Measurements from ENCODE around the gene GPR142. TPM values are rescaled to one million over a fixed set of nuclear protein-coding genes. Genes with fewer than 3 reads are reported as not detected.

Gene GPR142
- total and polyA plus RNA-seq, 4 donors, result 0.05 to 0.08 TPM; not detected in 2

- Histone ChIP-seq H3K9me3 (ENCODE audit: control insufficient read depth in 4 of 4, low read length in 3 of 4) (no peaks in the 10 kb centered on the region), H3K9ac (ENCODE audit: low read depth in 1 of 2, low read length in 2 of 2) (no peak overlapping the region), H3K27ac (ENCODE audit: low read depth in 1 of 2, low read length in 2 of 2) (peak overlapping the region in 1 of 2 donors; percentile 42), H3K36me3 (ENCODE audit: control insufficient read depth in 4 of 4, insufficient read depth in 3 of 4, low read depth in 1 of 4, low read length in 3 of 4) (no peaks in the 10 kb centered on the region), H3K4me1 (ENCODE audit: control insufficient read depth in 4 of 4, insufficient read depth in 4 of 4, low read length in 3 of 4) (peaks cover 0 to 15% (median 8%) of the 10 kb centered on the region in 4 donors), H3K27me3 (ENCODE audit: control insufficient read depth in 4 of 4, insufficient read depth in 4 of 4, low read length in 3 of 4) (peaks cover 0 to 8% (median 6%) of the 10 kb centered on the region in 4 donors), H3K4me3 (ENCODE audit: low read depth in 1 of 3, low read length in 3 of 3) (peak overlapping the region in 1 of 3 donors; percentile 38)
- DNase-seq (ENCODE audit: low spot score), result no peak
- no peak for TF ChIP-seq FOXA2 (IDR thresholded peaks at IDR 0.05)
- TF ChIP-seq, protein P1, sequence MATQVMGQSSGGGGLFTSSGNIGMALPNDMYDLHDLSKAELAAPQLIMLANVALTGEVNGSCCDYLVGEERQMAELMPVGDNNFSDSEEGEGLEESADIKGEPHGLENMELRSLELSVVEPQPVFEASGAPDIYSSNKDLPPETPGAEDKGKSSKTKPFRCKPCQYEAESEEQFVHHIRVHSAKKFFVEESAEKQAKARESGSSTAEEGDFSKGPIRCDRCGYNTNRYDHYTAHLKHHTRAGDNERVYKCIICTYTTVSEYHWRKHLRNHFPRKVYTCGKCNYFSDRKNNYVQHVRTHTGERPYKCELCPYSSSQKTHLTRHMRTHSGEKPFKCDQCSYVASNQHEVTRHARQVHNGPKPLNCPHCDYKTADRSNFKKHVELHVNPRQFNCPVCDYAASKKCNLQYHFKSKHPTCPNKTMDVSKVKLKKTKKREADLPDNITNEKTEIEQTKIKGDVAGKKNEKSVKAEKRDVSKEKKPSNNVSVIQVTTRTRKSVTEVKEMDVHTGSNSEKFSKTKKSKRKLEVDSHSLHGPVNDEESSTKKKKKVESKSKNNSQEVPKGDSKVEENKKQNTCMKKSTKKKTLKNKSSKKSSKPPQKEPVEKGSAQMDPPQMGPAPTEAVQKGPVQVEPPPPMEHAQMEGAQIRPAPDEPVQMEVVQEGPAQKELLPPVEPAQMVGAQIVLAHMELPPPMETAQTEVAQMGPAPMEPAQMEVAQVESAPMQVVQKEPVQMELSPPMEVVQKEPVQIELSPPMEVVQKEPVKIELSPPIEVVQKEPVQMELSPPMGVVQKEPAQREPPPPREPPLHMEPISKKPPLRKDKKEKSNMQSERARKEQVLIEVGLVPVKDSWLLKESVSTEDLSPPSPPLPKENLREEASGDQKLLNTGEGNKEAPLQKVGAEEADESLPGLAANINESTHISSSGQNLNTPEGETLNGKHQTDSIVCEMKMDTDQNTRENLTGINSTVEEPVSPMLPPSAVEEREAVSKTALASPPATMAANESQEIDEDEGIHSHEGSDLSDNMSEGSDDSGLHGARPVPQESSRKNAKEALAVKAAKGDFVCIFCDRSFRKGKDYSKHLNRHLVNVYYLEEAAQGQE (IDR thresholded peaks at IDR 0.05), result no peak
- TF ChIP-seq SP1 (IDR thresholded peaks at IDR 0.05), result no peak
- peak; percentile 92 for TF ChIP-seq NR2F2 (IDR thresholded peaks at IDR 0.05)
- TF ChIP-seq ZBTB33 (IDR thresholded peaks at IDR 0.05), result no peak
- TF ChIP-seq, protein P2, sequence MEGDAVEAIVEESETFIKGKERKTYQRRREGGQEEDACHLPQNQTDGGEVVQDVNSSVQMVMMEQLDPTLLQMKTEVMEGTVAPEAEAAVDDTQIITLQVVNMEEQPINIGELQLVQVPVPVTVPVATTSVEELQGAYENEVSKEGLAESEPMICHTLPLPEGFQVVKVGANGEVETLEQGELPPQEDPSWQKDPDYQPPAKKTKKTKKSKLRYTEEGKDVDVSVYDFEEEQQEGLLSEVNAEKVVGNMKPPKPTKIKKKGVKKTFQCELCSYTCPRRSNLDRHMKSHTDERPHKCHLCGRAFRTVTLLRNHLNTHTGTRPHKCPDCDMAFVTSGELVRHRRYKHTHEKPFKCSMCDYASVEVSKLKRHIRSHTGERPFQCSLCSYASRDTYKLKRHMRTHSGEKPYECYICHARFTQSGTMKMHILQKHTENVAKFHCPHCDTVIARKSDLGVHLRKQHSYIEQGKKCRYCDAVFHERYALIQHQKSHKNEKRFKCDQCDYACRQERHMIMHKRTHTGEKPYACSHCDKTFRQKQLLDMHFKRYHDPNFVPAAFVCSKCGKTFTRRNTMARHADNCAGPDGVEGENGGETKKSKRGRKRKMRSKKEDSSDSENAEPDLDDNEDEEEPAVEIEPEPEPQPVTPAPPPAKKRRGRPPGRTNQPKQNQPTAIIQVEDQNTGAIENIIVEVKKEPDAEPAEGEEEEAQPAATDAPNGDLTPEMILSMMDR (IDR thresholded peaks at IDR 0.05; ENCODE audit: low read depth, low read length, missing input control), result no peak
- 33% methylated on average over 10 of the region's 10 CpGs for WGBS
Observed at GRCh38 chr17:74326506-74326905, 40.8 kb upstream of the GPR142 start.

DNA sequence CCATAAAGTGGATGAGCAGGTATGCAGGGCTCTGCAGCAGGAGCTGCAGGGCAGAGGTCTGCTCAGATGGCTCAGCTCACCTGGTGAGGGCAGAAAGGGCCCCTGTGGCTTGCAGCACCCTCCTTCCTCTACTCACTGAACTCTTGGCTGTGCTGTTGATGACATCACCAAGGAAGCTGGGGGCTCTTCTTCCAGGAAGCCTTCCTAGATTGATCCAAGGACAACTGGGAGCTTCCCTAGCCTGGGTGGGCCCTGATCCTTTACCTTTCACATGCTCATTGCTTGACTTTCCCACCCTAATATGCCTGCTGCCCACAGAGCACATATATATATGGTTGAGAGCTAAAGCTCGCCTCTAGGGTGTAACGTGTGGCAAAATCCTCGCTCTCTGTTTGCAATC is 38.8 kb upstream of the GPR142 start:
- H3K4me1 ChIP-seq (ENCODE audit: control insufficient read depth in 4 of 4, insufficient read depth in 4 of 4, low read length in 3 of 4), result peaks cover 0 to 15% (median 8%) of the 10 kb centered on the region in 4 donors
- WGBS, result 92% methylated on average over 3 of the region's 3 CpGs

More for the DNA sequence above, 38.8 kb upstream of the GPR142 start:
- no peak overlapping the region for H3K9ac ChIP-seq (ENCODE audit: low read depth in 1 of 2, low read length in 2 of 2)
- no peak overlapping the region for H3K27ac ChIP-seq (ENCODE audit: low read depth in 1 of 2, low read length in 2 of 2)
- DNase-seq (ENCODE audit: low spot score), result no peak
- TF ChIP-seq EGR1 (IDR thresholded peaks at IDR 0.05; ENCODE audit: low read depth in 2 of 2) (no peak), HNF4A (conservative IDR thresholded peaks at IDR 0.05) (no peak), HNF4G (IDR thresholded peaks at IDR 0.05) (no peak), RAD21 (IDR thresholded peaks at IDR 0.05) (no peak), RXRA (IDR thresholded peaks at IDR 0.05) (no peak)
- TF ChIP-seq, protein P3, sequence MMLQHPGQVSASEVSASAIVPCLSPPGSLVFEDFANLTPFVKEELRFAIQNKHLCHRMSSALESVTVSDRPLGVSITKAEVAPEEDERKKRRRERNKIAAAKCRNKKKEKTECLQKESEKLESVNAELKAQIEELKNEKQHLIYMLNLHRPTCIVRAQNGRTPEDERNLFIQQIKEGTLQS (IDR thresholded peaks at IDR 0.05), result no peak
- TF ChIP-seq, protein P2 (IDR thresholded peaks at IDR 0.05; ENCODE audit: low read depth, low read length, missing input control), result no peak
- no peaks in the 10 kb centered on the region for H3K9me3 ChIP-seq (ENCODE audit: control insufficient read depth in 4 of 4, low read length in 3 of 4)
- no peak overlapping the region for H3K4me3 ChIP-seq (ENCODE audit: low read depth in 1 of 3, low read length in 3 of 3)
- H3K27me3 ChIP-seq (ENCODE audit: control insufficient read depth in 4 of 4, insufficient read depth in 4 of 4, low read length in 3 of 4), result peaks cover 0 to 8% (median 6%) of the 10 kb centered on the region in 4 donors
- H3K36me3 ChIP-seq (ENCODE audit: control insufficient read depth in 4 of 4, insufficient read depth in 3 of 4, low read depth in 1 of 4, low read length in 3 of 4), result no peaks in the 10 kb centered on the region

All from liver (tissue), 9 donors.